HG02884 (cell line): ENCODE data around the gene ELOVL4.
A peak's percentile ranks its signal among the peaks of the same experiment; 100 is the strongest.

ENCODE experiments used
- ATAC-seq: cut with Tn5 transposase; IDR thresholded peaks from one replicate; pipeline ENCODE4 v1.9.1; 2021; ENCODE audit warnings: mild to moderate bottlenecking, moderate library complexity; ENCODE audit not compliant: unreplicated experiment

The ELOVL4 gene

GRCh38 chr6:79913369-79913768 is 34.0 kb downstream of the ELOVL4 start:
- no peak for ATAC-seq

DNA sequence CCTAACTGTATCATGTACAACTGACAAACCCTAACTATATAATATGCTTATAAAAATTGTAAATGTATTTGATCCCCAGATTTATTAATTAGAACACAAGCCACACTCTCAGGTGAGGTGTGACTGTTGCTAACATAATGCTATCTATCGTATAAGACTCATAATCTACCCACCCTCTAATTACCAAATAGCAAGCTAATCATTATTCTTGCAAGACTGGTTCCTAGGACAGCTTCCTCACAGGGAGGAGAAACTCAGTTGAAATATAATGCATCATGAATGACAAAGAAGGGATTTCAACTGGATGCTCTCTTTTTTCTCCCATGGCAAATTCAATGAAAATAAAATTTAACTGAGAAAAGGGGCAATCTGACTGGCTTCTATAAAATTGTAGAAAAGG is 35.4 kb downstream of the ELOVL4 start:
- ATAC-seq: no peak

DNA sequence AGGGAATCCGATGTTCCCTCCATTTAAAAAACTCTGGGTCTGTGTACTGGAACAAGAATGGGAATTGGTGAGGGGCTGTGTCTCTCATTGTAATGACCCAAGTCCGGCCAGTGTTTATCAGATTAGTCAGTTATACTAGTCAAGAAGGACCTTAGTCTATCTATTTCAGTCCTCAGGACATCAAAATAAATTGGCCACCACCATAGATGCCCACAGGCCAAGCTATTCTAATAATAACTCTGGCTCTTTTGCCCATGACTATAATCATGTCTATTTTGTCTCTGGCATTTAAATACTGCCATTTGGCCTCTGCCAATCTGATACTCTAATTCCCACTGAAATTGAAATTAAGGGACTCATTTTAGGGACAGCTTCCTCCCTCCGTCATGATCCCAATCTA is 37.8 kb downstream of the ELOVL4 start:
- ATAC-seq: no peak

GRCh38 chr6:79902046-79902445 is 45.3 kb downstream of the ELOVL4 start:
- no peak for ATAC-seq

- ATAC-seq: no peak
Measured at GRCh38 chr6:79898076-79898475, 49.3 kb downstream of the ELOVL4 start.

- ATAC-seq: no peak
Measured at GRCh38 chr6:79896075-79896449, 51.3 kb downstream of the ELOVL4 start.

DNA sequence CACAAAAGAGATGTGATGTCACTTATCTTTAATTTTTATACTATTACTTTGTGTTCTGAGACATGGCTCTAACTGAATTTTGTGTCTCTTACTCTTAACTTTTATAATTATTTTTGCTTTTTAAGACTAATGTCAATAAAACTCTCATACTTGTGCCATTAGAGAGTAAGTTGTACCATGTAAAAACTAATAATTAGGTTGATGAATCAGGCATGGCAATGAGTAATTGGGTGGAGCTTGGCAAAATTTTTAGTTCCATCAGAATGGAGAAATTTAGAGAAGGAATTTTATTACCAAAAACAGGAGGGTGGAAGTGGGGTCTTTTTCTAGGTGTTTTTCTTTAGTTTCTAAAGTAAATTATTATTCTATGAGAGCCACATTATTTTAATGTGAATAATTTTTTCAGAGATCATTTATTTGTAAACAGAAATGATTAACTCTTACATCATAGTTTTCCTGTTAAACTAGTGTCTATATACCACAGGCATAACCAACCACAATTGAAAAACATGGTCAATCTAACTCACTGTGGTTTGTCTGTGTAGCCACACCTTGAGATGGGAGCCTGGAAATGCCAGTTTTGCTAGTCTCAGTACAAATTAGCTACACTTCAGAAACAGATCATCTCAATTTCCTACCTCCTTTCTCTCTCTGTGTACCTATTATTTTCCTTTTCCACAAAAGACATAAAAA is 51.8 kb downstream of the ELOVL4 start:
- no peak for ATAC-seq

DNA sequence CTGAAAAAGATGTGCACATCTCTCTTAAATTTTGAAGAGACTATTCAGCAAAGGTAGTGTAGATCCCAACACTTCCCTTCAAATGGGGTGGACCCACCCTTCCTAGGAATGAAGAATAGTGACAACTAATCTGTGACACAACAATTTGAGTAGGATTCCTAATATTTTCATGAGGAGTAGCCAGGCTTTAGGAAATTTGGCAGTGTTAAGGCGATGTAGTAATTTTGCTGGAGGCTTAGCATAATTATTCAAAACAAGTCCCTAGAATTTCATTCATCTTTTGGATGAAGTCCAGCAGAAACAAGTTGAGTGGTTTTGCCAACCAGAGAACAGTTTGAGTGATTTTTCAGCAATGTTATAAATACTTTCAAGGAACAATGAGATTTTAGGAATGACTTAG is 52.4 kb downstream of the ELOVL4 start:
- no peak for ATAC-seq

DNA sequence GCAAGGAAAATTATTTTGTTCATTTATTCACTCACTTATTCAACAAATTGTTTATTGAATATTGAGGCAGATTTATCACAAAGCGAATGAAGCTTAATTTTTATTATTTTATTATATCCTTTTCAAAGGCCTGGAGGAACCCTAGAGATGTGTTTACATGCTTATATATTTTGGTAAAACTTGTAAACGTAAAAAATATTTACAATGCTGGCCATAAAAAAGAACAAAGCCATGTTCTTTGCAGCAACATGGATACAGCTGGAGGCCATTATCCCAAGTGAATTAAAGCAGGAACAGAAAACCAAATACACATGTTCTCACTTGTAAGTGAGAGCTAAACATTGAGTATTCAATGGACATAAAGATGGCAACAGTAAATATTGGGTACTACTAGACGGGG is 58.8 kb downstream of the ELOVL4 start:
- ATAC-seq: no peak

DNA sequence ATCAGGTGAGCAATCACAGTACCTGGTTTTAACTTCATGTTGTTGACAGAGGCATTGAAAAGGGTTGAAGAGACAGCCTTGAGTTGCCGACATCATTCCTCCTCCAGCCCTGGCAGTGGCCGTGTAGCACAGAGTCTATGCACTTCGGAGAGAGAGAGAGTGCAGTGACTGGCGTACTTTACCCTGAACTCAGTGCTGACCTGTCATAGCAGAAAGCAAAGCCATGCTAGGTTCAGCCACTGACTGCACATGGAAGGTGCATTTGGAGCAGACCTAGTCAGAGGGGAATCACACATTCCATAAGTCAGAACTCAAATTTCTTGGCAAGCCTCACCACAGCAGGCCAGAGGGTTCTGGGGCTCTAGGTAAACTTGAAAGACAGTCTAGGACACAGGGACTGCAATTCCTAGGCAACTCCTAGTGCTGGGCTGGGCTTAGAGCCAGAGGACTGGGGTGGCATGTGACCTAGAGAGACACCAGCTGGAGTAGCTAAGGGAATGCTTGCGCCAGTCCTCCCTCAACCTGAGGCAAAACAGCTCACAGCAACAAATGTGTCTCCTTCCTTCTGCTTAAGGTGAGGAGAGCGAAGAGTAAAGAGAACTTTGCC is 69.1 kb downstream of the ELOVL4 start:
- no peak for ATAC-seq

- ATAC-seq: no peak
Measured at GRCh38 chr6:79874531-79875134, 72.7 kb downstream of the ELOVL4 start.

GRCh38 chr6:79872986-79873385 is 74.4 kb downstream of the ELOVL4 start:
- no peak for ATAC-seq

DNA sequence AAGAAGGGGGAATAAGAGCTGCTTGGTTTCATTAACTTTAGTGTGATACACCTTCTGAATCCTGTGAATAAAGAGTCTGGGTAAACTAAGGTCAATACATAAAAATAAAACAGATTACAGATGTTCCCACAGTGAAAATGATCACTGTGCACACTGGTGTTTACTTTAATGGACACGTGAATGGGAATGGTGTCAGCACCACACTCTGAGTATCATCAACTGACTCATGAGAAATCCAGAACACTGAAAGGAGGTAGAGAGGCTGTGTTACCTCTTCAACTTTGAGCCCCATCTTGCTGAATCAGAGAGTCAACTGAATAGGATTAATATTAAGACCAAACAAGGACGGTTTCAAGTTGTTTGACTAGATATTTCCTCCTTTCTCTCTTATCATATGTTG is 75.0 kb downstream of the ELOVL4 start:
- ATAC-seq: no peak

GRCh38 chr6:79869600-79870084 is 77.7 kb downstream of the ELOVL4 start:
- ATAC-seq: peak; percentile 100

GRCh38 chr6:79869184-79869583 is 78.2 kb downstream of the ELOVL4 start:
- no peak for ATAC-seq

DNA sequence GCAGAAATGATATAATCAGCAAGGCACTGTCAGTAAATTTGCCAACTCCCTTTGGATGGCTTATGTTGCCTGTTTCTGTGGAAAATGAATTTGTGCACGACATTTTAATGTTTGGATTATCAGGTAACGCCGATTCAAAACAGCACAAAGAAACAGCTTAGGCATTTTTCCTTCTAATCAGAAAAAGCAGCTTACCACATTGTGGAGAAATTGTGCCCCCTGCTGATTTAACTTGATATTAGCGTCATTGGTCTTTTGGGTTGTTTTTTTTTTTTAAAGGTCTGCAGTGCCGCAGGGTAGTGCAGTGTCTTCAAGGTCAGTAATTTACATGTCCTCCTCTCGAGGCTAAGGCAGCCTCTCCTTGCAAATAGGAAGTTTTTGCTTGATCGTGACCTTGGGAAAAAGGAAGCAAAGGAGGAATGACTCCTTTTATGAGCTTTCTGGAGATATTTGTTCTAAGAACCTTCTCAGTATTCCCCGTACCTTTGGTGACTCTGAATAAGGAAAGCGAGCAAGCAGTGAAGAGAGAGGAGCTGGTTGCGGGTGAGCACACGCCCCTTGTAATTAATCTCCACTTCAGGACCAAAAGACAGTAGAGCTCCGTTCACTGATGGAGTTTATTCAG is 79.1 kb downstream of the ELOVL4 start:
- no peak for ATAC-seq
